Keratinocyte (primary cell): Measurements from ENCODE around the gene PARD3. TPM values are rescaled to one million over a fixed set of nuclear protein-coding genes. Genes with fewer than 3 reads are reported as not detected.

Experiments used
- DNase-seq: peaks from one replicate; pipeline ENCODE4 v3.0.0-alpha.2; 2011; ENCODE audit warnings: low read depth, missing footprints, low spot score
- FAIRE-seq: peaks from 2 replicates; lab custom pipeline; 2011; peaks lifted over from hg19 to GRCh38; lab: Jason Lieb, UNC
- H2AFZ ChIP-seq: 2 replicates; pipeline ENCODE4 v1.6.0; 2012; ENCODE audit warnings: low read length, control low read depth, inconsistent platforms; ENCODE audit not compliant: control insufficient read depth
- H3K27ac ChIP-seq: 2 replicates; pipeline ENCODE4 v1.5.1; 2011; ENCODE audit warnings: low read length; ENCODE audit not compliant: control insufficient read depth, insufficient read depth
- H3K27me3 ChIP-seq: 3 replicates; pipeline ENCODE4 v1.6.0; 2011; ENCODE audit warnings: low read length; ENCODE audit not compliant: control insufficient read depth, insufficient read depth; ENCODE audit errors: extremely low read depth
- H3K36me3 ChIP-seq, 2 experiments: 2 replicates in 1 of 2; 3 replicates in 1 of 2; pipeline ENCODE4 v1.5.1; 2011; ENCODE audit warnings: low read length in 2 of 2, mild to moderate bottlenecking in 1 of 2; ENCODE audit not compliant: control insufficient read depth in 2 of 2, insufficient read depth in 2 of 2; ENCODE audit errors: extremely low read depth in 1 of 2
- H3K4me1 ChIP-seq: 3 replicates; pipeline ENCODE4 v1.5.1; 2011; ENCODE audit warnings: low read length; ENCODE audit not compliant: control insufficient read depth, insufficient read depth; ENCODE audit errors: extremely low read depth
- H3K4me2 ChIP-seq: 3 replicates; pipeline ENCODE4 v1.6.0; 2011; ENCODE audit warnings: low read depth, low read length; ENCODE audit not compliant: control insufficient read depth, insufficient read depth; ENCODE audit errors: extremely low read depth
- H3K4me3 ChIP-seq, 3 experiments: fragments of 200-600 bp in 1 of 3; sonication (generic) in 1 of 3; 2 replicates in 2 of 3; 3 replicates in 1 of 3; pipeline ENCODE4 v1.5.1; 2011 to 2016; ENCODE audit warnings: low read length in 3 of 3, mild to moderate bottlenecking in 3 of 3, control low read depth in 2 of 3, inconsistent platforms in 1 of 3, low read depth in 1 of 3, mixed read lengths in 1 of 3, mixed run types in 1 of 3, moderate library complexity in 1 of 3; ENCODE audit not compliant: control insufficient read depth in 2 of 3, insufficient read depth in 2 of 3; ENCODE audit errors: extremely low read depth in 1 of 3
- H3K79me2 ChIP-seq: 2 replicates; pipeline ENCODE4 v1.6.0; 2012; ENCODE audit warnings: low read length; ENCODE audit not compliant: control insufficient read depth, insufficient read depth
- H3K9ac ChIP-seq: 3 replicates; pipeline ENCODE4 v1.6.0; 2011; ENCODE audit warnings: low read length; ENCODE audit not compliant: control insufficient read depth, insufficient read depth; ENCODE audit errors: extremely low read depth
- H3K9me1 ChIP-seq: 3 replicates; pipeline ENCODE4 v1.6.0; 2011; ENCODE audit warnings: low read length; ENCODE audit not compliant: control insufficient read depth, insufficient read depth; ENCODE audit errors: extremely low read depth
- H3K9me3 ChIP-seq: 2 replicates; pipeline ENCODE4 v1.5.1; 2012; ENCODE audit warnings: low read depth, low read length; ENCODE audit not compliant: control insufficient read depth
- H4K20me1 ChIP-seq: 3 replicates; pipeline ENCODE4 v1.6.0; 2011; ENCODE audit warnings: low read length; ENCODE audit not compliant: control insufficient read depth, insufficient read depth; ENCODE audit errors: extremely low read depth
- CTCF ChIP-seq, 3 experiments: IDR thresholded peaks in 1 of 3; conservative IDR thresholded peaks in 1 of 3; optimal IDR thresholded peaks in 1 of 3; 2 replicates in 2 of 3; 3 replicates in 1 of 3; pipeline versions ENCODE3 to v1.5.1; 2011; ENCODE audit warnings: low read length in 3 of 3, mild to moderate bottlenecking in 3 of 3, moderate library complexity in 2 of 3, control low read depth in 1 of 3, inconsistent platforms in 1 of 3; ENCODE audit not compliant: insufficient read depth in 2 of 3; ENCODE audit errors: extremely low read depth in 1 of 3
- EZH2 ChIP-seq: IDR thresholded peaks from one replicate; pipeline ENCODE4 v1.6.1; 2012; ENCODE audit warnings: inconsistent platforms, mild to moderate bottlenecking, low read length, moderate library complexity
- dilution Hi-C: fragments of 300-500 bp; cut with MboI; formaldehyde crosslinking; loops from one replicate; pipeline ENCODE4 v1.7.0; 2020; ENCODE audit warnings: low sequenced_read_pairs; ENCODE audit not compliant: extremely low pct_ligation_motif_present
- polyA plus RNA-seq, 5 experiments: library from polyadenylated mRNA; depleted of rRNA in 3 of 5; stranded (reverse) in 3 of 5; stranded (forward) in 1 of 5; unstranded in 1 of 5; fragments of >200 nt; gene quantifications; 1 replicate in 1 of 5; 2 replicates in 3 of 5; 3 replicates in 1 of 5; pipeline versions ENCODE4 v1.2.1 to v1.2.3, GENCODE V29; 2011 to 2012; ENCODE audit warnings: missing spikeins in 2 of 5, low read depth in 1 of 5, low replicate concordance in 1 of 5

PARD3 gene
- polyA plus RNA-seq, 1 donor (not counting 4 experiments of a cell fraction or from before 2014, with no cell fraction given) = 46.4 TPM

GRCh38 chr10:34644224-34644623 lies 170.9 kb downstream of the PARD3 start:
- Histone ChIP-seq H3K9ac (no peak overlapping the region), H3K4me3 (no peak overlapping the region), H2AFZ (no peak overlapping the region), H3K4me2 (no peak overlapping the region), H3K36me3 (no peaks in the 10 kb centered on the region), H3K9me1 (peaks cover 2% of the 10 kb centered on the region), H4K20me1 (no peaks in the 10 kb centered on the region), H3K4me1 (peaks cover 4% of the 10 kb centered on the region), H3K79me2 (peaks cover 51% of the 10 kb centered on the region), H3K9me3 (no peaks in the 10 kb centered on the region), H3K27ac (no peak overlapping the region), H3K27me3 (no peaks in the 10 kb centered on the region)
- FAIRE-seq (no peak), DNase-seq (no peak)
- TF ChIP-seq EZH2 (no peak), CTCF (optimal IDR thresholded peaks at IDR 0.05 in 1 of 3, IDR thresholded peaks at IDR 0.05 in 1 of 3, conservative IDR thresholded peaks at IDR 0.05 in 1 of 3; ENCODE audit: extremely low read depth in 1 of 3, insufficient read depth in 2 of 3, low read length in 3 of 3) (no peak)
- dilution Hi-C loops = no loop called here

- no peaks in the 10 kb centered on the region for H3K27me3 ChIP-seq
- peaks cover 4% of the 10 kb centered on the region for H3K4me1 ChIP-seq
- H3K9me3 ChIP-seq = no peaks in the 10 kb centered on the region
- peaks cover 2% of the 10 kb centered on the region for H3K9me1 ChIP-seq
- FAIRE-seq = no peak
- H3K4me2 ChIP-seq = no peak overlapping the region
- no peaks in the 10 kb centered on the region for H3K36me3 ChIP-seq
- DNase-seq = no peak
- H2AFZ ChIP-seq = no peak overlapping the region
- dilution Hi-C loops = no loop called here
- no peak overlapping the region for H3K4me3 ChIP-seq
- H3K27ac ChIP-seq = no peak overlapping the region
- H3K9ac ChIP-seq = no peak overlapping the region
- H4K20me1 ChIP-seq = no peaks in the 10 kb centered on the region
- TF ChIP-seq EZH2 (no peak), CTCF (optimal IDR thresholded peaks at IDR 0.05 in 1 of 3, IDR thresholded peaks at IDR 0.05 in 1 of 3, conservative IDR thresholded peaks at IDR 0.05 in 1 of 3; ENCODE audit: extremely low read depth in 1 of 3, insufficient read depth in 2 of 3, low read length in 3 of 3) (no peak)
- H3K79me2 ChIP-seq = peaks cover 46% of the 10 kb centered on the region
Observed at GRCh38 chr10:34643620-34644019, 171.5 kb downstream of the PARD3 start.
